Hematopoietic multipotent progenitor cell treated with erythropoietin and hydrocortisone succinate and interleukin-3 and kit ligand, for 8 days (in vitro differentiated cells): ENCODE results near the gene DZANK1.
"Not testable (repeated sequence)": the region's sequence is repeated elsewhere in the genome, so short reads cannot be mapped to it uniquely, and the experiment has no call there.

Source experiments
- DNase-seq: peaks from one replicate; pipeline ENCODE4 v3.0.0-alpha.2; 2015

The DZANK1 gene

DNA sequence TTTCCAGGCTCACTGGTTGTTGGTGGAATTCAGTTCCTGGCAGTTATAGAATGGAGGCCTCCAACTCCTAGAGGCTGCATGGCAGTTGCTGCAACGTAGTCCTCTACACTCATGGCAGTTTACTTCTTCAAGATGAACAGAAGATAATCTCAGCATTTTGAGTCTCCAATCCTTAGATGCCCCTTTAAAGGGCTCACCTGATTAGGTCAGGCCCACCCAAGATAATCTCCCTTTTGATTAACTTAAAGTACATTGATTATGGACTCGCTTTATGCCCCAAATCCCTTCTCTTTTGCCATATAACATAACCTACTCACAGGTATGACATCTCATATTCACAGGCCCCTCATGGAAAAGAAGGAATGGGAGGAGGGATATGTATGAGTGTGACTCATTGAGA, 102.1 kb downstream of the DZANK1 start:
- no peak for DNase-seq

DNA sequence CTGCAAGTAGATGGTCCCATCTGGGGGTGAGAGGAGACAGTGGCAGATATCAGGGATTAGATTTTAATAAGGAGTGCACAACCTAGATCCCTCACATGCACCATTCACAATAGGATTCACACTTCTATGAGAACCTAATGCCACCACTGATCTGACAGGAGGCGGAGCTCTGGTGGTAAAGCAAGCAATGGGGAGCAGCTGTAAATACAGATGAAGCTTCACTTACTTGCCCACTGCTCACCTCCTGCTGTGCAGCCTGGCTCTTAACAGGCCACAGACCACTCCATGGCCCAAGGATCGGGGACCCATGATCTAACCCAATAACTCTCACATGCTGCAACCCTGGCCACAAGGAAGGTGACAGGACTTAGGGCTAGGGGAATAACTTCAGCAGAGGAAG, 103.1 kb downstream of the DZANK1 start:
- no peak for DNase-seq

DNA sequence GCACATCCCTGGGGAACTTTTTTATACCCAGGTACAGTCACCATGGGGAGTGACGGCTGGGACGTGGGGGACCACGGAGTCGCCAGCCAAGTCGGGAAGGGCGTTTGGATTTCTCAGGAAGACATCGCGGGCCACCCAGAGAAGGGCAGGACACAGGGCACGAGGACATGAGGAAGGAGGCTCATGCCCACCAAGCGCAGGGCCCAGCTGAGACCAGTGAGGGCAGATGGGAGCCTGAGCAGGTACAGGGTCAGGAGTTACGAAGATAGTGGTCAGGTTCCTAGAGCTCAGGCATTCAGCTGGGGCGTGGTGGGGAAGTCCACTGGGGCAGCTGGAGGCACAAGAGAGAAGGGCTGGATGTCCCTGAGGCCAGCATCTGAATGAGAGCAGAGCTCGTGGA, 103.9 kb downstream of the DZANK1 start:
- no peak for DNase-seq

DNA sequence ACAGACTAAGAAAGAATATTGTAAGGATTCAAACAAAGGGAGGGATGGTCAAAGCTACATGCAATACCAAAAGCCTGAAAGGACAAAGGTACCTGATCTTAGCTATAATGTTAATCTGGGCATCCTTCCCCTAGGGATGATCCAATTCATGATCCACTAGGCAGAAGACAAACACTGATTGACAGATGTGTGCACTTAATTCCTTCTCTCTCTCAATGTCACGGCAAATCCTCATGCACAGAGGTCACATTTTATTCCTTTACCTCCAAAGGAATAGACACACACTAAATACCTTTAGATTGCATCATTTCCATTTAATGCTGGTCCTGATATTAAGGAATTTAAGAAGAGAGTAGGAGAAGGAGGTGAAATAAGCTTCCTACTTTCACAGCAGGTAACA, 105.2 kb downstream of the DZANK1 start:
- no peak for DNase-seq

DNA sequence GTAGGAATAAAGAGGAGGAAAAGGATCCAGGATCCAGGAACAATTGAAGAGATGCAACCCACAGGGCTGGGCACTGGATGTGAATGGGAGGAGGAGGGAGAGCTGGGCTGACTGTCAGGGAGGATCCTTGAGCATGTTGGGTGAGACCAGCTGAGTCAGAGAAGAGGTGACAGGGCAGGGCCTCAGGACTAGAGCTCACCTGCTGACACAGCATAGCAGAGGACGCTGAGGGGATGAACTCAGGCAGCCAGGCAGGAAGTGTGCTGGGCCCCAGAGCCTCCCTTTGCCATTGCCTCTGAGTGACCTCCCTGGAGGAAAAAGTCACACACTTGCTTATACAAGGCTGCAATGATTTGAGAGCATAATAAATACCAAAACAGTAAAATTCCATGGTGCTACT, 106.2 kb downstream of the DZANK1 start:
- no peak for DNase-seq

DNA sequence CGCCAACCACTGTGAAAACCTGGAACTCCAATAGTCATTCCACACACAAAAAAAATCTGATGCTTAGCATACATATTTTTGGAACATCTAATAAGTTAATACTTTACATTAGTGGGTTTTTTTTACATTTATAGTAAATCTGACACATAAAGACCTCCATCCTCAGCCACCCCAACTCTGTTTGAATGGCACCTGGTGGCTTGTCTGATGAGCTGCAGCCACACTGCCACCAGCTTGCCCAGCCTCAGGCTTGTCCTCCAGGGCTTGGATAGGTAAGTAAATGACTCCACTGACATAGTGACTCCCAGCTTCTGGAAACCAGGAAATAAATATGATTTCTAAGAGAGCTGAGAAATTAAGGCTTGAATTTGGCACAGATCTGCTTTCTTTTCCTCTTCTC, 107.0 kb downstream of the DZANK1 start:
- no peak for DNase-seq

DNA sequence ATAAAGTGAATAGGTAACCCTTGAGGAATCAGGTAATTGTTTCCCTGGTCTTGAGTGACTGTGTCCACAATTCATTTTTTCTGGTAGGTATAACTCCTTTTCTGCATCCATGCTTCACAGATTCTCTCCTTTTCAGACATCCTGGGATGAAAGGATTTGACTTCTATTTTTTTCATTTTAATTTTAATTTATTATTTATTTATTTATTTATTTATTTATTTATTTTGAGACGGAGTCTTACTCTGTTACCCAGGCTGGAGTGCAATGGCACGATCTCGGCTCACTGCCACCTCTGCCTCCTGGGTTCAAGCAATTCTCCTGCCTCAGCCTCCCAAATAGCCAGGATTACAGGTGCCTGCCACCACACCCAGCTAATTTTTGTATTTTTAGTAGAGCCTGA, 117.1 kb downstream of the DZANK1 start:
- not testable (repeated sequence) for DNase-seq
